ENCODE measurements around the gene L1TD1.
"Not testable (repeated sequence)": the region's sequence is repeated elsewhere in the genome, so short reads cannot be mapped to it uniquely, and the experiment has no call there.

The L1TD1 gene

DNA sequence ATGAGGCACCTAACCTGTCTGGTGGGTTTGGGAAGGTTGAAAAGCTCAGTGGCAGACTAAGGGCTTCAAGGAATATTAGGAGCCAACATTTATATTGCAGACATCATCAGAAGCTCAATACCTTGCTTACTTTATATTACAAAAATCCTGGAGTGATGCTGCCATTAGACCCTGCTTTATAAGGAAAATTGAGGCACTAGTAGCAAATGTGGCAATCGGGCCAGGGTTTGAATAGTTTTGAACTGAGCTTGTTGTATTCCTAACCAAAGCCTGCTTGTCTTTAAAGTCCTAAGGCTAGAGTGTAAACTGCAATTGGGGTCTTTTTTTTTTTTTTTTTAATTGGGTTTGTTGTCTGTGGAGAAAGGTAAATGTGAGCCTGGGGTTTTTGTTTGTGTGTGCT, 14.3 kb downstream of the L1TD1 start:
- no peak overlapping the region for H3K27ac ChIP-seq (ENCODE audit: low read depth, low read length)
- H3K4me3 ChIP-seq (ENCODE audit: low read length), result no peak overlapping the region
- H3K27me3 ChIP-seq (ENCODE audit: control insufficient read depth, insufficient read depth, low read length), result no peaks in the 10 kb centered on the region
- H3K36me3 ChIP-seq (ENCODE audit: control insufficient read depth, insufficient read depth, low read length), result no peaks in the 10 kb centered on the region
- no peaks in the 10 kb centered on the region for H3K4me1 ChIP-seq (ENCODE audit: control insufficient read depth, insufficient read depth, low read length)
- H3K9ac ChIP-seq (ENCODE audit: low read length), result no peak overlapping the region

DNA sequence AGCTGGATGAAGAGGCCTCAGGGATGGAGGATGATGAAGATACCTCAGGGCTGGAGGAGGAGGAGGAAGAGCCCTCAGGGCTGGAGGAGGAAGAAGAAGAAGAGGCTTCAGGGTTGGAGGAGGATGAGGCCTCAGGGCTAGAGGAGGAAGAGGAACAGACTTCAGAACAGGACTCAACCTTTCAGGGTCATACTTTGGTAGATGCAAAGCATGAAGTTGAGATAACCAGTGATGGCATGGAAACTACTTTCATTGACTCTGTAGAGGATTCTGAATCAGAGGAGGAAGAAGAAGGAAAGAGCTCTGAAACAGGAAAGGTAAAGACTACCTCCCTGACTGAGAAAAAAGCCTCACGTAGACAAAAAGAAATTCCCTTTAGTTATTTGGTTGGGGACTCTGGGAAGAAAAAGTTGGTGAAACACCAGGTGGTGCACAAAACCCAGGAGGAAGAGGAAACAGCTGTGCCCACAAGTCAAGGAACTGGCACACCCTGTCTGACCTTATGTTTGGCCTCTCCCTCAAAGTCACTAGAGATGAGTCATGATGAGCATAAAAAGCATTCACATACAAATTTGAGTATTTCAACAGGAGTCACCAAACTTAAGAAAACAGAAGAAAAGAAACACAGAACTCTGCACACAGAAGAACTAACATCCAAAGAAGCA, 15.4 kb downstream of the L1TD1 start:
- no peaks in the 10 kb centered on the region for H3K36me3 ChIP-seq (ENCODE audit: control insufficient read depth, insufficient read depth, low read length)
- H3K4me1 ChIP-seq (ENCODE audit: control insufficient read depth, insufficient read depth, low read length), result no peaks in the 10 kb centered on the region
- no peak overlapping the region for H3K9ac ChIP-seq (ENCODE audit: low read length)
- H3K27me3 ChIP-seq (ENCODE audit: control insufficient read depth, insufficient read depth, low read length), result no peaks in the 10 kb centered on the region
- no peak overlapping the region for H3K27ac ChIP-seq (ENCODE audit: low read depth, low read length)
- no peak overlapping the region for H3K4me3 ChIP-seq (ENCODE audit: low read length)

- H3K4me3 ChIP-seq (ENCODE audit: low read length), result no peak overlapping the region
- H3K36me3 ChIP-seq (ENCODE audit: control insufficient read depth, insufficient read depth, low read length), result no peaks in the 10 kb centered on the region
- H3K27me3 ChIP-seq (ENCODE audit: control insufficient read depth, insufficient read depth, low read length), result no peaks in the 10 kb centered on the region
- H3K27ac ChIP-seq (ENCODE audit: low read depth, low read length), result no peak overlapping the region
- no peak overlapping the region for H3K9ac ChIP-seq (ENCODE audit: low read length)
- no peaks in the 10 kb centered on the region for H3K4me1 ChIP-seq (ENCODE audit: control insufficient read depth, insufficient read depth, low read length)
These were observed 16.3 kb downstream of the L1TD1 start for GRCh38 chr1:62210960-62211359.

DNA sequence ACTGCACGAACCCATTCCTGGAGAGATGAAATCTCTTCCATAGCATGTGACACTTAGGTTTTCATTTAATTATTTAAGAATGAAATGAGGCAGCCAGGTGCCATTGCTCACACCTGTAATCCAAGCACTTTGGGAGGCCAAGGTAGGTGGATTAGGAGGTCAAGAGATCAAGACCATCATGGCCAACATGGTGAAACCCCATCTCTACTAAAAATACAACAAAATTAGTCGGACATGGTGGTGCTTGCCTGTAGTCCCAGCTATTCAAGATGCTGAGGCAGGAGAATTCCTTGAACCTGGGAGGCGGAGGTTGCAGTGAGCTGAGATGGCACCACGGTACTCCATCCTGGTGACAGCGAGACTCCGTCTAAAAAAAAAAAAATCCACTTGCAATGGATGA, 17.8 kb downstream of the L1TD1 start:
- no peak overlapping the region for H3K27ac ChIP-seq (ENCODE audit: low read depth, low read length)
- H3K4me3 ChIP-seq (ENCODE audit: low read length), result no peak overlapping the region
- no peaks in the 10 kb centered on the region for H3K4me1 ChIP-seq (ENCODE audit: control insufficient read depth, insufficient read depth, low read length)
- H3K9ac ChIP-seq (ENCODE audit: low read length), result no peak overlapping the region
- no peaks in the 10 kb centered on the region for H3K27me3 ChIP-seq (ENCODE audit: control insufficient read depth, insufficient read depth, low read length)
- H3K36me3 ChIP-seq (ENCODE audit: control insufficient read depth, insufficient read depth, low read length), result no peaks in the 10 kb centered on the region

GRCh38 chr1:62213075-62213914, 18.6 kb downstream of the L1TD1 start:
- Histone ChIP-seq H3K27ac (ENCODE audit: low read depth, low read length) (no peak overlapping the region), H3K4me3 (ENCODE audit: low read length) (no peak overlapping the region), H3K4me1 (ENCODE audit: control insufficient read depth, insufficient read depth, low read length) (no peaks in the 10 kb centered on the region), H3K9ac (ENCODE audit: low read length) (no peak overlapping the region), H3K27me3 (ENCODE audit: control insufficient read depth, insufficient read depth, low read length) (no peaks in the 10 kb centered on the region), H3K36me3 (ENCODE audit: control insufficient read depth, insufficient read depth, low read length) (no peaks in the 10 kb centered on the region)

DNA sequence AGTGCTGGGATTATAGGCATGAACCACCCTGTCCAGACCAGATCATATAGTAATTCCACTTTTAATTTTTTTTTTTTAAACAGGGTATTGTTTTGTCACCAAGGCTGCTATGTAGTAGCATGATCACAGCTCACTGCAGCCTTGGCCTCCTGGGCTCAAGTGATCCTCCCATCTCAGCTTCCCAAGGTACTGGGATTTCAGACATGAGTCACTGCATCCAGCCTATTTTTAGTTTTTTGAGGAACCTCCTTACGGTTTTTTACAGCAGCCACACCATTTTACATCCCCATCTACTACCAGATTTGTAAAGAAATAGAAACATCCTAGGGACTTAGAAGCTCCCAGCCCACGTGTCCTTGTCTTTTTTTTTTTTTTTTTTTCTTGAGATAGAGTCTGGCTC, 24.0 kb downstream of the L1TD1 start:
- Histone ChIP-seq H3K36me3 (ENCODE audit: control insufficient read depth, insufficient read depth, low read length) (no peaks in the 10 kb centered on the region), H3K27ac (ENCODE audit: low read depth, low read length) (no peak overlapping the region), H3K4me1 (ENCODE audit: control insufficient read depth, insufficient read depth, low read length) (no peaks in the 10 kb centered on the region), H3K4me3 (ENCODE audit: low read length) (no peak overlapping the region), H3K27me3 (ENCODE audit: control insufficient read depth, insufficient read depth, low read length) (no peaks in the 10 kb centered on the region), H3K9ac (ENCODE audit: low read length) (no peak overlapping the region)

- H3K4me3 ChIP-seq (ENCODE audit: low read length); H3K36me3 ChIP-seq (ENCODE audit: control insufficient read depth, insufficient read depth, low read length); H3K27me3 ChIP-seq (ENCODE audit: control insufficient read depth, insufficient read depth, low read length); H3K4me1 ChIP-seq (ENCODE audit: control insufficient read depth, insufficient read depth, low read length); H3K9ac ChIP-seq (ENCODE audit: low read length); H3K27ac ChIP-seq (ENCODE audit: low read depth, low read length): not testable (repeated sequence)
These were observed 25.8 kb downstream of the L1TD1 start for GRCh38 chr1:62220456-62220855.

DNA sequence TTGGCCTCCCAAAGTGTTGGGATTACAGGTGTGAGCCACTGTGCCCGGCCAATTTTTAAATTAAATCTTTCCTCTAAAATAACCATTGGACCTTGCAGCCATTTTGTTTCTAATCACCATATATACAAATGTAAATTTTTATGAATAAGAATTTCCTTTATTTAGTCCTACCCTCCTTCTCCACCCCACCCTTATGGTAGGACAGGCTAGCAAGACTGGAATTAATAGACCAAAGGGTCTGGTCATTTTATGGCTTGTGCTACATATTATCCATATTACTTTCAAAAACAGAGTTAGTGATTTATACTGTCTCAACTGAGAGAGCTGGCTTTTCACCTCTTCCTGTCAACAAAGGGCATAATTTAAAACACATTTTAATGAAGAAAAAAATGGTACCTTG, 26.5 kb downstream of the L1TD1 start:
- H3K4me1 ChIP-seq (ENCODE audit: control insufficient read depth, insufficient read depth, low read length), result no peaks in the 10 kb centered on the region
- H3K9ac ChIP-seq (ENCODE audit: low read length), result no peak overlapping the region
- no peak overlapping the region for H3K4me3 ChIP-seq (ENCODE audit: low read length)
- H3K36me3 ChIP-seq (ENCODE audit: control insufficient read depth, insufficient read depth, low read length), result no peaks in the 10 kb centered on the region
- H3K27ac ChIP-seq (ENCODE audit: low read depth, low read length), result no peak overlapping the region
- no peaks in the 10 kb centered on the region for H3K27me3 ChIP-seq (ENCODE audit: control insufficient read depth, insufficient read depth, low read length)

DNA sequence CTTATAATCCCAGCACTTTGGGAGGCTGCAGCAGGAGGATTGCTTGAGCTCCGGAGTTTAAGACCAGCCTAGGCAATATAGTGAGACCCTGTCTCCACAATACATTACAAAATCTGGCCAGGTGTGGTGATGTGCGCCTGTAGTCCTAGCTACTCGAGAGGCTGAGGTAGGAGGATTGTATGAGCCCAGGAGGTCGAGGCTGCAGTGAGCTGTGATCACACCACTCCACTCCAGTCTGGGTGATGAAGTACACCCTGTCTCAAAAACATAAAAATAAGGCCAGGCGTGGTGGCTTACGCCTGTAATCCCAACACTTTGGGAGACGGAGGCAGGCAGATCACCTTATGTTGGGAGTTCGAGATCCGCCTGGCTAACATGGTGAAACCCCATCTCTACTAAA, 27.7 kb downstream of the L1TD1 start:
- no peak overlapping the region for H3K27ac ChIP-seq (ENCODE audit: low read depth, low read length)
- H3K36me3 ChIP-seq (ENCODE audit: control insufficient read depth, insufficient read depth, low read length), result no peaks in the 10 kb centered on the region
- H3K4me1 ChIP-seq (ENCODE audit: control insufficient read depth, insufficient read depth, low read length), result no peaks in the 10 kb centered on the region
- H3K27me3 ChIP-seq (ENCODE audit: control insufficient read depth, insufficient read depth, low read length), result no peaks in the 10 kb centered on the region
- H3K9ac ChIP-seq (ENCODE audit: low read length), result no peak overlapping the region
- H3K4me3 ChIP-seq (ENCODE audit: low read length), result no peak overlapping the region

DNA sequence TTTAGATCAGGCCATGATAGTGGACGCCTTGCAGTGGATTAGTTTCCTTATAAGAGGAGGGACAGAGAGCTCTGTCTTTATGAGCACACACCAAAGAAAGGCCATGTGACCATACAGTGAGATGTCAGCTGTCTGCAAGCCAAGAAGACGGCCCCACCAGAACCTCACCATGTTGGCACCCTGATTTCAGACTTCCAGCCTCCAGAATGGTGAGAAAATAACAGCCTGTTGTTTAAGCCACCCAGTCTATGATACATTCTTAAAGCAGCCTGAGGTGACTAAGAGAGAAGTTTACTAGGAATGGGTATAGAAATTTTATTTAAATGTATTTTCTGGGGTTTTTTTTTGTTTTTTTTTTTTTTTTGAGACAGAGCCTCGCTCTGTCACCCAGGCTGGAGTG, 29.5 kb downstream of the L1TD1 start:
- Histone ChIP-seq H3K4me1 (ENCODE audit: control insufficient read depth, insufficient read depth, low read length) (no peaks in the 10 kb centered on the region), H3K4me3 (ENCODE audit: low read length) (no peak overlapping the region), H3K27ac (ENCODE audit: low read depth, low read length) (no peak overlapping the region), H3K27me3 (ENCODE audit: control insufficient read depth, insufficient read depth, low read length) (no peaks in the 10 kb centered on the region), H3K9ac (ENCODE audit: low read length) (no peak overlapping the region), H3K36me3 (ENCODE audit: control insufficient read depth, insufficient read depth, low read length) (no peaks in the 10 kb centered on the region)

DNA sequence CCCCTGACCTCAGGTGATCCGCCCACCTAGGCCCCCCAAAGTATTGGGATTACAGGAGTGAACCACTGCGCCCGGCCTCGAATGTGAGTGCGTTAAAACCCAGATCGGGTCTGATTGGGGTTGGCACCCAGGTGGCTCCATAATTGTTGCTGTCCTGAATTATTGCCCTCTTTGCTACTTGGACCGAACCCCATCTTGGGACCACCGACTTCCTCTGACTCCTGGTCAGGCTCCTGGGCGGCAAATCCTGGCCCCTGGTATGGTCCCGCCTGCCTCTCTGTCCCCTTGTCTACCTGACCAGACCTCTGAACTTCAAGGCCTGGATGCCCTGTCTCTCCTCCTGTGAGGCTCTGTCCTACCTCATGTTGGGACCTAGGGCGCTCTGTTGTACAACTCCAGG, 32.8 kb downstream of the L1TD1 start:
- Histone ChIP-seq H3K27ac (ENCODE audit: low read depth, low read length) (no peak overlapping the region), H3K4me1 (ENCODE audit: control insufficient read depth, insufficient read depth, low read length) (no peaks in the 10 kb centered on the region), H3K36me3 (ENCODE audit: control insufficient read depth, insufficient read depth, low read length) (no peaks in the 10 kb centered on the region), H3K4me3 (ENCODE audit: low read length) (no peak overlapping the region), H3K27me3 (ENCODE audit: control insufficient read depth, insufficient read depth, low read length) (no peaks in the 10 kb centered on the region), H3K9ac (ENCODE audit: low read length) (no peak overlapping the region)

DNA sequence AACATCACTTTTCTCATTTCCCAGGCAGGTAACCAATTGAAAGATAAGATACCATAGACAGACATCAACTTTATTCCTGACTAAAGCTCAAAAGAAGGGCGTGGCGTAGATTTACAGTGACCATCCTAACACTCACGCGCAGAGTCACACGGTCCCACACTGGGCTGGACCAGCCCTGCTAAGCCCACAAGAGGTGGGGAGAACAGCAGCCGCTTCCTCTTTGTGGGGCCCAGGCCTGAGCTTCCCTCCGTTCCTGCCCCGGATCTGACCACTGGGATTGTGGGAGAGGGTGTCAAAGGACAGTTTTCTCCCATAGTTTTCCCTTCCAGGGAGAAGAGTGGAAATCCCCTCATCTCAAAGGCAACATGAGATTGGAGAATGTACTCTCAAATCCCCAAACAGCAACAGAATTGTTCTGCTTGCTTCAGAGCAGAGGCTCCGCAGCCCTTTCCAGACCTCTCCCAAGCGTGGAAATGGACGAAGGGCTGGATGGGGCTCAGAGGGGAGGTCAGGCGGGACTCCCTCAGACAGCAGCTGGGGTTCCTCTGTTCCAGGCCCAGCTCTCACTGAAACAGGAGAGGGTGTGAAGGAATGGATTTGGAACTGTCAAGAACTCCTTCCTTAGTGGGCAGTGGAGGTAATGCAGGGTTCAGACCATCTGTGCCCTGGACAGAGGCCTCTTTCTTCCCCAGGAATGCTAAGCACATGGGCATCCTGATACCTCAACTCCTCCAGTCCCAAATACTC, 33.7 kb downstream of the L1TD1 start:
- H3K4me1 ChIP-seq (ENCODE audit: control insufficient read depth, insufficient read depth, low read length), result no peaks in the 10 kb centered on the region
- no peaks in the 10 kb centered on the region for H3K36me3 ChIP-seq (ENCODE audit: control insufficient read depth, insufficient read depth, low read length)
- no peak overlapping the region for H3K4me3 ChIP-seq (ENCODE audit: low read length)
- H3K9ac ChIP-seq (ENCODE audit: low read length), result no peak overlapping the region
- H3K27ac ChIP-seq (ENCODE audit: low read depth, low read length), result no peak overlapping the region
- no peaks in the 10 kb centered on the region for H3K27me3 ChIP-seq (ENCODE audit: control insufficient read depth, insufficient read depth, low read length)
